ENCODE results near the gene SIPA1L3.

- no peak for TF ChIP-seq POLR2A (IDR thresholded peaks at IDR 0.05)
- no peak for TF ChIP-seq EP300 (IDR thresholded peaks at IDR 0.05)
Measured at GRCh38 chr19:38158730-38159129, 251.7 kb downstream of the SIPA1L3 start.
